ENCODE measurements around the gene ING1.
"Not testable (repeated sequence)": the region's sequence is repeated elsewhere in the genome, so short reads cannot be mapped to it uniquely, and the experiment has no call there.

The ING1 gene

GRCh38 chr13:110715395-110716246 lies 2.1 kb downstream of the ING1 start:
- peak; percentile 86 to 94 for DNase-seq (ENCODE audit: low read depth in 2 of 2)

GRCh38 chr13:110716247-110716515 lies 2.7 kb downstream of the ING1 start:
- no peak for DNase-seq (ENCODE audit: low read depth in 2 of 2)

DNA sequence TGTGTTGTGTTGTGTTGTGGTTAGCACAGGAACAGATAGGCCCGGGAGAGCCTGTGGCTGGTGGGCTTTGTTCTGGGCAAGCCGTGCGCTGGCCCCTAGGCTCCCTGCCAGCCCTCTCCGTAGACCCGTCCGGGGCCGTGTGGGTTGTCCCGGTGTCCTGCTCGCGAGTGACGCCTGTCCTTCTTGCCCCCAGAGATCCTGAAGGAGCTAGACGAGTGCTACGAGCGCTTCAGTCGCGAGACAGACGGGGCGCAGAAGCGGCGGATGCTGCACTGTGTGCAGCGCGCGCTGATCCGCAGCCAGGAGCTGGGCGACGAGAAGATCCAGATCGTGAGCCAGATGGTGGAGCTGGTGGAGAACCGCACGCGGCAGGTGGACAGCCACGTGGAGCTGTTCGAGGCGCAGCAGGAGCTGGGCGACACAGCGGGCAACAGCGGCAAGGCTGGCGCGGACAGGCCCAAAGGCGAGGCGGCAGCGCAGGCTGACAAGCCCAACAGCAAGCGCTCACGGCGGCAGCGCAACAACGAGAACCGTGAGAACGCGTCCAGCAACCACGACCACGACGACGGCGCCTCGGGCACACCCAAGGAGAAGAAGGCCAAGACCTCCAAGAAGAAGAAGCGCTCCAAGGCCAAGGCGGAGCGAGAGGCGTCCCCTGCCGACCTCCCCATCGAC lies 5.7 kb downstream of the ING1 start:
- no peak for DNase-seq (ENCODE audit: low read depth in 2 of 2)

DNA sequence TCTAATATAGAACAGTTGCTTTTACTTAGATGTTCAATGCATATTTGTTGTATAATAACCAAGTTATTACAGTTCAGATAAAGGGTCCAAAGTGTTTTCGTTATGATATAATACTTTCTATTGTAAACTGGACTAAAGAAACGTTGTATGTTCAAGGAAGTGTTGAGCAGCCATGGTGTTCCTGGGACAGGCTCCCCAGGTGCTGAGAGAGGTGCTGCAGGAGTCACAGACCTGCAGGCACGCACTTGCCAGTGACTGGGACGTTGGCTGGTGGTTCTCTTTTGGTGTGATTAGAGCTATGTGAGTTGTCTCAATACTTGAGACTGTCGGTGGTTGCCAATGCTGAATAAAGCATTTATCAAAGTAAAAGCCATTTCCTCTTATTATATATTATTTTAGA lies 9.5 kb downstream of the ING1 start:
- no peak for DNase-seq (ENCODE audit: low read depth in 2 of 2)

- DNase-seq (ENCODE audit: low read depth in 2 of 2) = no peak
Measured at GRCh38 chr13:110723598-110723997, 10.1 kb downstream of the ING1 start.

- DNase-seq (ENCODE audit: low read depth in 2 of 2) = not testable (repeated sequence)
Measured at GRCh38 chr13:110726153-110726552, 12.7 kb downstream of the ING1 start.

- DNase-seq (ENCODE audit: low read depth in 2 of 2) = peak; percentile 47 to 49
Measured at GRCh38 chr13:110726726-110727125, 13.2 kb downstream of the ING1 start.

GRCh38 chr13:110731072-110731471 lies 17.6 kb downstream of the ING1 start:
- no peak for DNase-seq (ENCODE audit: low read depth in 2 of 2)

GRCh38 chr13:110734561-110734960 lies 21.1 kb downstream of the ING1 start:
- DNase-seq (ENCODE audit: low read depth in 2 of 2) = no peak

DNA sequence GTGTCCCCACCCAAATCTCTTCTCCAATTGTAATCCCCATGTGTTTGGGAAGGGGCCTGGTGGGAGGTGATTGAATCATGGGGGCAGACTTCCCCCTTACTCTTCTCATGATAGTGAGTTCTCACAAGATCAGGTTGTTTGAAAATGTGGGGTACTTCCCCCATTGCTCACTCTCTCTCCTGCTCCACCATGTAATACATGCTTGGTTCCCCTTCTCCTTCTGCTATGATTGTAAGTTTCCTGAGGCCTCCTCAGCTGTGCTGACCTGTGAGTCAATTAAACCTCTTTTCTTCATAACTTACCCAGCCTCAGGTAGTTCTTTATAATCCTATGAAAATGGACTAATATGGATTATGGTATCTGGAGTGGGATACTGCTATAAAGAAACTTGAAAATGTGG lies 24.1 kb downstream of the ING1 start:
- no peak for DNase-seq (ENCODE audit: low read depth in 2 of 2)

GRCh38 chr13:110743687-110744086 lies 30.2 kb downstream of the ING1 start:
- no peak for DNase-seq (ENCODE audit: low read depth in 2 of 2)

DNA sequence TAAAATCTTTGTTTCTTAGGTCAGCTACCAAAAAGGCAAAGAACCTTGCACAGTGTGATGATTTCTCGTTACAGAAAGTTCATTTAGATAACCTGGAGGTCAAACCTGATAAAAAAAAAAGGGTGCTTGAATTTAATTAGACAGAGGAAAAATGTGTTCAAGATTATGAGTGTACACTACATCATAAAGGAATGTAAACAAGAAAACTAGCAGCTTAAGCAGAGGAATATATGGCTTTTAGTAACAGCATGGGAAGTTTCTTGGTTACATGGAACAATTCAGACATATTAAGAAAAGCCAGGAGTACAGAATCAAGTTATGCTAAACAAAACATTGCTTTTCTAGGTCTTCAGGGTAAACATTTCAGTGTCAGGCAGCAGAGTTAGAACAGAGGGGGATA lies 32.9 kb downstream of the ING1 start:
- DNase-seq (ENCODE audit: low read depth in 2 of 2) = no peak

DNA sequence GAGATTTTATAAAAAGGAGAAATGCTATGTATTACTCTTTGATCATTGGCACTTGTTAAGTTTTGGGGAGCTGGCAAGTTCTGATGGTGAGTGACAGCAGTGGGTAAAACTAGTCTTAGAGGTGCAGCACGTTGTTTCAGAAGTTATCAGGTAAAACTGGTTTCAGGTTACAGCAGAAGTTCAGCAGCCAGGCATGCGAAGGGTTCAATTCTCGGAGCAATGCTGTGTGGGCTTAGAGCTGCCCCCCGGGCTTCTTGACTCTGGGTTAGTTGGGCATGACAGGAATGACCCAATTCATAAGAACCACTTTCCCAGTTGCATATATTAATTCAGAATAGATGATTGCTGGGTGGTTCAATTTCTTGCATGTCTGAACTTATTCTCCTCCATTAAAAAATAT lies 34.8 kb downstream of the ING1 start:
- no peak for DNase-seq (ENCODE audit: low read depth in 2 of 2)

DNA sequence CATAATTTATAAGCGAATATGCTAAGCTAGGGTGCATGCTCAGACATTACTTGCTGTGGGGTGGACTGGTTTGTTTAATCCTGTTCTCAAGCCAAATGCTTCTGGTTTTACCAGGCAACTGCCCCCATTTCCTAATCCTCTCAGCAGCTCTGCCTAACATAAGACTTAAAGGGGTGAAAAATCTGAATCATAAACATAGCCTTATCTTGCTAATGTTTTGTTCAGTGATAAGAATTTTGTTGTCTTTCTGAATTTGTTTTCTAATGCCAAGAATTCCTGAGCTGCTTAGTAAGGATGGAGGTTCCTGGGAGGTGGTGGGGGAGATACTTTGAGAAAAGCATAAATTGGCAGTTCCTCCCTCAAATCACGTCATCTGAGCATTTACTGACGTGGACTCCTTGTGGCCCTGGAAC lies 42.7 kb downstream of the ING1 start:
- no peak for DNase-seq (ENCODE audit: low read depth in 2 of 2)

DNA sequence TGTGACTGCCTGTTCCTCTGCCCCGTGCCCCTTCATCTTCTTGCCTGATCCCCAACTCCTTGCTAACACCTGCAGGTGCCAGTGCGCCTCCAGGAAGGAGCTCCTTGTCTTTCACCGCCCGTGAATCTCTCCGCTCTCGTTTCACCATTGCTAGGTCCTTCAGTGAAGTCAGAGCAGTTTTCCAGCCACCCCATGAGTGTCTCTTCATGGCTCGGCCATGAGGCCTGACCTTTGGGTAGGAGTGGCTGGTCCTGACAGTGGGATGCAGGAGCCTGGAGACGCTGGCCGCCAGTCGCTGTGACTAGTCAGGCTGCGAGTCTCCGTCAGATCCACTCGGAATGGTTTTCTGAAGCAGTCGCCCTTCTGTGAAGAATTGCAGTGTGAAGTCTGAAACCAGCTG lies 43.8 kb downstream of the ING1 start:
- no peak for DNase-seq (ENCODE audit: low read depth in 2 of 2)

DNA sequence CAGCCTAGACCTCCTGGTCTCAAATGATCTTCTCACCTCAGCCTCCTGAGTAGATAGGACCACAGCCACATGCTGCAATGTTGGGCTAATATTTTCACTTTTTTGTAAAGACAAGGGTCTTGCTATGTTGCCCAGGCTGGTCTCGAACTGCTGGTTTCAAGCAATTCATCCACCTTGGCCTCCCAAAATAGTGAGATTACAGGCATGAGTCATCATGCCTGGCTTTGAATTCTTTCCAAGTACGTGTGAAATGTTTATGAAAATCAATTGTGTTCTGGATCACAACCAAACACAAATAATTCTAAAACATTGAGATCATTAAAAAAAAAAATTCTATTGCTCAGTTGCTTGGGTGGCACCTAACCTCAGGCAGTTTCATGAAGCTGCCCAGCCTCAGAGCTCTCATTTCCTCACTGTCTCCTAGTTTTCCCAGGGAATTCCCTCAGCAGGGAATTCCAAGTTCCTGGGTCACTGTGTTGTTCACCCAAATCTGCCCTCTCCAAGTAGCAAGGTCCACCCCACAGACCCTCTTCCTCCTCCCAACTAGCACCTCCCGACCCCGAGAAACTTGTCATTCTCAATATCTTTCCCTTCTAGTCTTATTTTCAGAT lies 44.8 kb downstream of the ING1 start:
- no peak for DNase-seq (ENCODE audit: low read depth in 2 of 2)

- no peak for DNase-seq (ENCODE audit: low read depth in 2 of 2)
Measured at GRCh38 chr13:110759710-110760109, 46.2 kb downstream of the ING1 start.

DNA sequence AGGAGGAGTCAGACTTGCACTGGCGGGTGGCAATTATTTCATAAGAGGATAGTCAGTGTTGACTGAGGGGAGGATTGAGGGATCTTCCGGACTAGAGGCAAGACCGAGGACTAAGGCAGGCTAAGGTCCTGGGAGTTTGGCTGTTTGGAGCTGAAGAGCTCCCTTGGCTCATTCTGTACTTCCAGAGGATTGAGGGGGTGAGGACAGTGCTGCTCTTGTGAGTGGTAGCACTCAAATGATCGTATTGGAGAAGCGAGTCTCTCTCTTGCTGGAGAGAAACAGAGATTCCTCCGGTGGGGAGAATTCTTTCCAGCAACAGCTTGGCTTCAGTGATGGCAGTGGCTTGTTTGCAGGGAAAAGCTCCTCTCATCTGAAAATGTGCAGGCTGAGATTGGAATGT lies 47.1 kb downstream of the ING1 start:
- DNase-seq (ENCODE audit: low read depth in 2 of 2) = no peak

DNA sequence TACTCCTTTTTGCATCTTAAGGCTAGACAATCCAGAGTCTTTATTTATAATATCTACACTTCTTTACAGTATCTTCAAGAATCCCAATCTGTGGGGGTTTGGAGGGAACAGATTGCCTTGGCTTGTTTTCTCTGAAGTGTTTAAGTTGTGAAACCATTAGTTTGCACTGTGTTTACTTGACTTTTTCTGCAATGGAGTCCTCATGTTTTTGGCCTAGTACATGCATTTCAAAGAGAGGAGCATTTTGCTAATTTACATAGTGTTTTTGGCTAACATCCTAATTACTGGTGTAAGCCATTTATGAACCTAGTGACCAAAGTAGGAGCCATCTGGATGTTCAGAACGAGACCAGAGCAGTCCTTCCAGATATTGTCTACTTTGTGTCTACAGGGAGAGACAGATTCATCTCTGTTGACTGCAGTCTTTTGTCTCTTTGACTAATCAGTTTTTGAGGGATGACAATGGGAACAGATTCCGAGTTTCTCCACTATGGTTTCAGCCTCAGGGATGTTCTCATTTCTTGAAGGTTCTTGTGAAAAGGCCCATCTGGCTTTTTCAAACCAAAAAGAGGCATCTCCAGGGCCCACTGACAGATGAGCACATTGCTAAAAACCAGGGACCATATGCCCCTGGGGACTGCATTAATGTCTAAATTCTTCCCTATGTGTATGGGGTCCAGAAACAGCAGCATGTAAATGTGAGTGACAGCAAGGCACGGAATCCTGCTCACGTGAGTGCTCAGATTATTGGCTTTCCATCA lies 53.4 kb downstream of the ING1 start:
- DNase-seq (ENCODE audit: low read depth in 2 of 2) = no peak

GRCh38 chr13:110767476-110767875 lies 54.0 kb downstream of the ING1 start:
- no peak for DNase-seq (ENCODE audit: low read depth in 2 of 2)

DNA sequence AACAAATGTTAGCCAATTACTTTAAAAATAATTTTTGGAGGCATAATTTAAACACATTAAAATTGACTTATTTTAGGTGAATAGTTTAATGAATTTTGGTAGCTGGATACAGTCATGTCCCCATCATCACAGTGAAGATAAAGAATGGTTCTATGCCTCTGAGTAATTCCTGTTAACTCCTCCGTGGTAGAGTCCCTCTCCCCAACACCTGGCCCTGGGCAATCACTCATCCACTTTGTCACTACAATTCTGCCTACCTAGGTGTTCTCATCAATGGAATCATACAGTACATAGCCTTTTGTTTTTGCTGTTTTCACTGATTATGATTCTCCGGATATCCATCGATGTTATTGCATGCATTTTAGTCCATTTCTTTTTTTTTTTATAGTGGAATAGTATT lies 55.6 kb downstream of the ING1 start:
- no peak for DNase-seq (ENCODE audit: low read depth in 2 of 2)

DNA sequence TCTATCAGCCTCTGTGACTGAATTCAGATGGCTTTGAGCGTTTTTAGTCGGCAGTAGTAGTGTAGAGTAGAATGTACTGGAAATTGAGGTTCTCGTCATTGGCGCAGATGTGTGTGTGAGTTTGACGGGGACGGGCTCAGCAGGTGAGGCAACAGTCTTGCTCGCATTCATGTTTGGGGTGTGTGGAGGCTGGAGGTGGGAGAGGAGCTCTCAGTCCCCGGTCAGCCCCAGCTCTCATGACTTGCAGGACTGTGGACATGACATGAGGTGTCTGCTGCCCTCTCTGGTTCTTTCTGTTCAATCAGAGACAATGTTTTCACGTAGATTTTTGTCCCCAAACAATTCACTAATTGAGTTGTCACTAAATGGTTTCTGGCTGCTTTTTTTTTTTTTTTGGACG lies 57.2 kb downstream of the ING1 start:
- no peak for DNase-seq (ENCODE audit: low read depth in 2 of 2)

Data from stimulated activated CD4-positive, alpha-beta T cell treated with anti-CD3 and anti-CD28 coated beads, Interleukin-4, amount 100 ng/mL, for 48 hours (primary cell).